Measurements from ENCODE around the gene VWA2.

GRCh38 chr10:114310346-114310745 lies 71.3 kb downstream of the VWA2 start:
- TF ChIP-seq YY2 (tag by site-specific recombination; IDR thresholded peaks at IDR 0.05) (no peak), ZNF707 (tag by site-specific recombination; IDR thresholded peaks at IDR 0.05) (no peak), CTCF (tag by site-specific recombination; IDR thresholded peaks at IDR 0.05) (no peak), INSM2 (tag by site-specific recombination; IDR thresholded peaks at IDR 0.05) (no peak), ATF2 (tag by site-specific recombination; IDR thresholded peaks at IDR 0.05; ENCODE audit: low read depth) (no peak), KLF1 (tag by site-specific recombination; IDR thresholded peaks at IDR 0.05) (no peak)
